H1 (cell line): ENCODE measurements around the gene TAF11L13. TPM values are rescaled to one million over a fixed set of nuclear protein-coding genes. Genes with fewer than 3 reads are reported as not detected.

Experiments
- CTCF ChIA-PET: fragments of 300-600 bp; sonication (Branson Sonifier 250); formaldehyde crosslinking; loops from one replicate; lab custom pipeline; 2021; ENCODE audit not compliant: partially characterized antibody; lab: Charles Lee
- POLR2A ChIA-PET: fragments of 300-600 bp; sonication (Branson Sonifier 250); formaldehyde crosslinking; loops from one replicate; lab custom pipeline; 2021; ENCODE audit warnings: inconsistent platforms; ENCODE audit not compliant: partially characterized antibody; lab: Charles Lee
- DNase-seq, 2 experiments: peaks; one replicate each; pipeline versions ENCODE4 v3.0.0 to v3.0.0-alpha.2; 2010 to 2022; ENCODE audit warnings: low spot score in 2 of 2, low read depth in 1 of 2, mixed read lengths in 1 of 2
- FAIRE-seq: peaks from 2 replicates; lab custom pipeline; 2011; peaks lifted over from hg19 to GRCh38; lab: Jason Lieb, UNC
- H2AFZ ChIP-seq: 2 replicates; pipeline ENCODE4 v1.8.1; 2012; ENCODE audit warnings: low read length, inconsistent platforms
- H2AK5ac ChIP-seq: 2 replicates; pipeline ENCODE4 v1.6.1; 2013; ENCODE audit warnings: low read depth, low read length
- H2BK120ac ChIP-seq: replicated peaks from 2 replicates; pipeline ENCODE3; 2013; ENCODE audit warnings: low read depth, low read length, inconsistent platforms
- H2BK12ac ChIP-seq: 2 replicates; pipeline ENCODE4 v1.6.1; 2013; ENCODE audit warnings: low read depth, low read length
- H2BK15ac ChIP-seq: 2 replicates; pipeline ENCODE4 v1.6.1; 2013; ENCODE audit warnings: low read length
- H2BK20ac ChIP-seq: 2 replicates; pipeline ENCODE4 v1.6.1; 2013; ENCODE audit warnings: low read length
- H2BK5ac ChIP-seq: 2 replicates; pipeline ENCODE4 v1.6.1; 2013; ENCODE audit warnings: low read depth, low read length
- H3K14ac ChIP-seq: 2 replicates; pipeline ENCODE4 v1.6.1; 2013; ENCODE audit warnings: inconsistent platforms; ENCODE audit not compliant: insufficient read length
- H3K18ac ChIP-seq: 2 replicates; pipeline ENCODE4 v1.6.1; 2013; ENCODE audit warnings: low read length; ENCODE audit errors: extremely low read depth
- H3K23ac ChIP-seq: 2 replicates; pipeline ENCODE4 v1.6.1; 2013; ENCODE audit warnings: inconsistent platforms; ENCODE audit not compliant: insufficient read length
- H3K23me2 ChIP-seq: 2 replicates; pipeline ENCODE4 v1.6.1; 2013; ENCODE audit warnings: low read depth, low read length
- H3K27ac ChIP-seq: 2 replicates; pipeline ENCODE4 v1.6.1; 2011; ENCODE audit warnings: low read depth, low read length, inconsistent platforms
- H3K27me3 ChIP-seq, 4 experiments: replicated peaks in 1 of 4; 1 replicate in 1 of 4; 2 replicates in 3 of 4; pipeline versions ENCODE4 v1.6.1 to v1.8.1; 2011 to 2013; ENCODE audit warnings: low read length in 3 of 4, mild to moderate bottlenecking in 3 of 4, inconsistent platforms in 2 of 4, mixed read lengths in 2 of 4, moderate library complexity in 1 of 4; ENCODE audit not compliant: control insufficient read depth in 3 of 4, insufficient read depth in 3 of 4; ENCODE audit errors: extremely low read depth in 1 of 4
- H3K36me3 ChIP-seq, 4 experiments: 2 replicates each; pipeline versions ENCODE4 v1.6.1 to v1.8.1; 2011 to 2013; ENCODE audit warnings: mild to moderate bottlenecking in 4 of 4, low read length in 3 of 4, moderate library complexity in 2 of 4, control low read depth in 1 of 4, inconsistent platforms in 1 of 4; ENCODE audit not compliant: insufficient read depth in 4 of 4, control insufficient read depth in 2 of 4
- H3K4ac ChIP-seq: replicated peaks from 2 replicates; pipeline ENCODE3; 2013; ENCODE audit warnings: low read length, low read depth, mixed read lengths, inconsistent platforms; ENCODE audit not compliant: insufficient read length
- H3K4me1 ChIP-seq, 4 experiments: replicated peaks in 1 of 4; 1 replicate in 1 of 4; 2 replicates in 3 of 4; pipeline versions ENCODE4 v1.6.1 to v1.8.1; 2011 to 2013; ENCODE audit warnings: low read length in 3 of 4, inconsistent platforms in 2 of 4, mixed read lengths in 1 of 4; ENCODE audit not compliant: insufficient read depth in 4 of 4, control insufficient read depth in 3 of 4
- H3K4me2 ChIP-seq, 2 experiments: 2 replicates each; pipeline versions ENCODE4 v1.6.1 to v1.8.1; 2011 to 2013; ENCODE audit warnings: low read depth in 2 of 2, low read length in 2 of 2, control low read depth in 1 of 2, inconsistent platforms in 1 of 2, mild to moderate bottlenecking in 1 of 2; ENCODE audit not compliant: insufficient read depth in 1 of 2
- H3K4me3 ChIP-seq, 4 experiments: fragments of 200-600, 300-600 bp in 1 of 4; sonication (generic), shearing (Covaris generic), sonication (Bioruptor Twin) in 1 of 4; 2 replicates each; pipeline versions ENCODE4 v1.5.1 to v1.8.1; 2011 to 2016; ENCODE audit warnings: low read length in 4 of 4, low read depth in 3 of 4, control low read depth in 2 of 4, inconsistent platforms in 2 of 4, mild to moderate bottlenecking in 2 of 4, mixed read lengths in 1 of 4, moderate library complexity in 1 of 4; ENCODE audit not compliant: insufficient read depth in 2 of 4; ENCODE audit errors: extremely low read depth in 1 of 4
- H3K56ac ChIP-seq: replicated peaks from 2 replicates; pipeline ENCODE3; 2013; ENCODE audit warnings: low read depth, mild to moderate bottlenecking, mixed read lengths, low read length, inconsistent platforms; ENCODE audit not compliant: insufficient read length
- H3K79me1 ChIP-seq: 2 replicates; pipeline ENCODE4 v1.6.1; 2013; ENCODE audit warnings: low read depth, low read length, control low read depth
- H3K79me2 ChIP-seq, 2 experiments: 2 replicates each; pipeline versions ENCODE4 v1.6.1 to v1.8.1; 2012 to 2013; ENCODE audit warnings: low read length in 2 of 2, mild to moderate bottlenecking in 2 of 2, inconsistent platforms in 1 of 2; ENCODE audit not compliant: insufficient read depth in 2 of 2, control insufficient read depth in 1 of 2
- H3K9ac ChIP-seq, 4 experiments: replicated peaks in 1 of 4; 1 replicate in 1 of 4; 2 replicates in 3 of 4; pipeline versions ENCODE4 v1.6.1 to v1.8.1; 2011 to 2013; ENCODE audit warnings: low read depth in 3 of 4, low read length in 3 of 4, control low read depth in 2 of 4, mild to moderate bottlenecking in 2 of 4, moderate library complexity in 2 of 4, inconsistent platforms in 1 of 4; ENCODE audit errors: extremely low read depth in 1 of 4
- H3K9me3 ChIP-seq, 2 experiments: 2 replicates each; pipeline versions ENCODE4 v1.6.1 to v1.8.1; 2012 to 2013; ENCODE audit warnings: mild to moderate bottlenecking in 2 of 2, moderate library complexity in 2 of 2, control low read depth in 1 of 2, inconsistent platforms in 1 of 2, low read depth in 1 of 2, low read length in 1 of 2, mixed read lengths in 1 of 2; ENCODE audit not compliant: insufficient read depth in 2 of 2
- H4K20me1 ChIP-seq, 2 experiments: replicated peaks in 1 of 2; 2 replicates each; pipeline versions ENCODE3 to v1.8.1; 2011 to 2013; ENCODE audit warnings: inconsistent platforms in 2 of 2, low read length in 2 of 2, mild to moderate bottlenecking in 1 of 2; ENCODE audit not compliant: insufficient read depth in 2 of 2, control insufficient read depth in 1 of 2
- H4K5ac ChIP-seq: 2 replicates; pipeline ENCODE4 v1.6.1; 2013; ENCODE audit warnings: low read length, low read depth, mixed read lengths, inconsistent platforms; ENCODE audit not compliant: insufficient read length
- H4K8ac ChIP-seq: 2 replicates; pipeline ENCODE4 v1.8.0; 2013; ENCODE audit warnings: mild to moderate bottlenecking, moderate library complexity, low read length, inconsistent platforms; ENCODE audit not compliant: insufficient read depth; ENCODE audit errors: extremely low read depth
- H4K91ac ChIP-seq: replicated peaks from 2 replicates; pipeline ENCODE3; 2013; ENCODE audit warnings: low read length, mixed read lengths, inconsistent platforms; ENCODE audit not compliant: insufficient read length
- BCL11A ChIP-seq, 2 experiments: IDR thresholded peaks; one replicate each; pipeline ENCODE4 v1.6.1; 2011; ENCODE audit warnings: low read depth in 2 of 2, low read length in 2 of 2, mild to moderate bottlenecking in 2 of 2
- CHD2 ChIP-seq: IDR thresholded peaks from 2 replicates; pipeline ENCODE4 v1.6.1; 2012; ENCODE audit warnings: low read length, improper control_type of control experiment
- E2F6 ChIP-seq: IDR thresholded peaks from 2 replicates; pipeline ENCODE4 v1.6.1; 2012; ENCODE audit warnings: inconsistent platforms
- JUN ChIP-seq: IDR thresholded peaks from 2 replicates; pipeline ENCODE4 v1.6.1; 2011; ENCODE audit warnings: low read depth, mild to moderate bottlenecking, improper control_type of control experiment, low read length
- KDM5A ChIP-seq: fragments of 200-600 bp; IDR thresholded peaks from 2 replicates; pipeline ENCODE4 v1.7.1; 2012; ENCODE audit warnings: mild to moderate bottlenecking, low read length, inconsistent platforms, mixed read lengths
- NANOG ChIP-seq: IDR thresholded peaks from 2 replicates; pipeline ENCODE4 v1.6.1; 2011; ENCODE audit warnings: low read length, low read depth, mild to moderate bottlenecking, inconsistent platforms; ENCODE audit not compliant: insufficient read depth, poor library complexity, severe bottlenecking
- SAP30 ChIP-seq: fragments of 300-600 bp; sonication (generic); IDR thresholded peaks from 2 replicates; pipeline ENCODE4 v1.7.1; 2012; ENCODE audit warnings: low read length, moderate library complexity, mild to moderate bottlenecking, inconsistent platforms; ENCODE audit not compliant: insufficient read depth, insufficient replicate concordance
- TAF7 ChIP-seq: optimal IDR thresholded peaks from 2 replicates; pipeline ENCODE3; 2011; ENCODE audit warnings: low read depth, mild to moderate bottlenecking, inconsistent platforms, low read length, moderate library complexity, borderline replicate concordance
- WGBS, 2 experiments: shearing (Covaris generic) in 1 of 2; methylation state at CpG; one replicate each; pipeline versions ENCODE4 v1.1.6 to v1.1.7; 2013 to 2015; ENCODE audit warnings: low lambda C conversion rate in 2 of 2, mixed read lengths in 2 of 2, inconsistent platforms in 1 of 2, low coverage in 1 of 2, missing lambda C conversion rate in 1 of 2; ENCODE audit not compliant: insufficient replicate concordance in 2 of 2, insufficient coverage in 1 of 2, insufficient read length in 1 of 2; ENCODE audit errors: extremely low coverage in 1 of 2, missing lambda C conversion rate in 1 of 2; 5-methylcytosine and 5-hydroxymethylcytosine counted together
- polyA plus RNA-seq, 7 experiments: library from polyadenylated mRNA; depleted of rRNA in 3 of 7; stranded (reverse) in 5 of 7; unstranded in 2 of 7; fragments of >200 nt in 5 of 7; fragments of 200-250 nt in 2 of 7; gene quantifications; 1 replicate in 5 of 7; 2 replicates in 1 of 7; 4 replicates in 1 of 7; pipeline versions ENCODE4 v1.2.1 to v1.2.3, GENCODE V29; 2011 to 2013; ENCODE audit warnings: missing spikeins in 2 of 7, mixed read lengths in 2 of 7
- total RNA-seq: library from RNA; stranded (reverse); fragmentation: NEBNext Ultra II Directional; extraction: Animal tissue kit (Norgen Biotek cat#: 25700); gene quantifications from 2 replicates; pipeline ENCODE4 v1.2.1, GENCODE V29; 2021
- TF ChIP-seq, protein P1 (sequence below), 3 experiments: IDR thresholded peaks; 1 replicate in 2 of 3; 2 replicates in 1 of 3; pipeline versions ENCODE4 v1.5.1 to v1.6.1; 2011; ENCODE audit warnings: low read length in 3 of 3, mild to moderate bottlenecking in 3 of 3, inconsistent platforms in 2 of 3, low read depth in 1 of 3, moderate library complexity in 1 of 3; ENCODE audit not compliant: insufficient read depth in 1 of 3; ENCODE audit errors: control extremely low read depth in 1 of 3
- TF ChIP-seq, protein P2 (sequence below): IDR thresholded peaks from 2 replicates; pipeline ENCODE4 v1.6.1; 2011; ENCODE audit warnings: low read length, improper control_type of control experiment

The TAF11L13 gene
- total and polyA plus RNA-seq, 2 of the 8 experiments (the other 6 are each of a cell fraction or from before 2014, with no cell fraction given): not detected

- H2BK120ac ChIP-seq: no peak overlapping the region
- H3K23me2 ChIP-seq: no peaks in the 10 kb centered on the region
- H4K5ac ChIP-seq: no peak overlapping the region
- H3K27ac ChIP-seq: no peak overlapping the region
- no peak for DNase-seq
- H3K9me3 ChIP-seq: no peaks in the 10 kb centered on the region
- H3K9ac ChIP-seq: no peak overlapping the region
- H3K4ac ChIP-seq: no peak overlapping the region
- H4K91ac ChIP-seq: no peak overlapping the region
- no peak overlapping the region for H2BK15ac ChIP-seq
- H3K23ac ChIP-seq: no peak overlapping the region
- no peak overlapping the region for H3K4me3 ChIP-seq
- H3K18ac ChIP-seq: no peak overlapping the region
- 96% methylated on average over 14 of the region's 14 CpGs; no CpG with 5 or more reads in 1 of the 2 experiments for WGBS, 2 experiments
- no peak overlapping the region for H3K14ac ChIP-seq
- H3K4me1 ChIP-seq: no peaks in the 10 kb centered on the region
- no peaks in the 10 kb centered on the region for H3K79me1 ChIP-seq
- no peak overlapping the region for H3K56ac ChIP-seq
- no peak overlapping the region for H2BK20ac ChIP-seq
- H2BK12ac ChIP-seq: no peak overlapping the region
- no peak overlapping the region for H3K4me2 ChIP-seq
- no peak for FAIRE-seq
- no peaks in the 10 kb centered on the region for H4K20me1 ChIP-seq
- no peaks in the 10 kb centered on the region for H3K36me3 ChIP-seq
- POLR2A ChIA-PET: no interaction called here
- H2BK5ac ChIP-seq: no peak overlapping the region
- no peak overlapping the region for H2AK5ac ChIP-seq
- no peak overlapping the region for H4K8ac ChIP-seq
- H3K79me2 ChIP-seq: no peaks in the 10 kb centered on the region
- CTCF ChIA-PET: no interaction called here
- no peak overlapping the region for H2AFZ ChIP-seq
- H3K27me3 ChIP-seq: no peaks in the 10 kb centered on the region
- TF ChIP-seq CHD2 (no peak), SAP30 (no peak), JUN (no peak), E2F6 (no peak), BCL11A (IDR thresholded peaks at IDR 0.05; ENCODE audit: low read depth in 2 of 2, low read length in 2 of 2) (no peak), KDM5A (no peak), NANOG (no peak), TAF7 (no peak)
- TF ChIP-seq, protein P1, sequence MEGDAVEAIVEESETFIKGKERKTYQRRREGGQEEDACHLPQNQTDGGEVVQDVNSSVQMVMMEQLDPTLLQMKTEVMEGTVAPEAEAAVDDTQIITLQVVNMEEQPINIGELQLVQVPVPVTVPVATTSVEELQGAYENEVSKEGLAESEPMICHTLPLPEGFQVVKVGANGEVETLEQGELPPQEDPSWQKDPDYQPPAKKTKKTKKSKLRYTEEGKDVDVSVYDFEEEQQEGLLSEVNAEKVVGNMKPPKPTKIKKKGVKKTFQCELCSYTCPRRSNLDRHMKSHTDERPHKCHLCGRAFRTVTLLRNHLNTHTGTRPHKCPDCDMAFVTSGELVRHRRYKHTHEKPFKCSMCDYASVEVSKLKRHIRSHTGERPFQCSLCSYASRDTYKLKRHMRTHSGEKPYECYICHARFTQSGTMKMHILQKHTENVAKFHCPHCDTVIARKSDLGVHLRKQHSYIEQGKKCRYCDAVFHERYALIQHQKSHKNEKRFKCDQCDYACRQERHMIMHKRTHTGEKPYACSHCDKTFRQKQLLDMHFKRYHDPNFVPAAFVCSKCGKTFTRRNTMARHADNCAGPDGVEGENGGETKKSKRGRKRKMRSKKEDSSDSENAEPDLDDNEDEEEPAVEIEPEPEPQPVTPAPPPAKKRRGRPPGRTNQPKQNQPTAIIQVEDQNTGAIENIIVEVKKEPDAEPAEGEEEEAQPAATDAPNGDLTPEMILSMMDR (IDR thresholded peaks at IDR 0.05; ENCODE audit: control extremely low read depth in 1 of 3, insufficient read depth in 1 of 3, low read depth in 1 of 3, low read length in 3 of 3): no peak
- TF ChIP-seq, protein P2, sequence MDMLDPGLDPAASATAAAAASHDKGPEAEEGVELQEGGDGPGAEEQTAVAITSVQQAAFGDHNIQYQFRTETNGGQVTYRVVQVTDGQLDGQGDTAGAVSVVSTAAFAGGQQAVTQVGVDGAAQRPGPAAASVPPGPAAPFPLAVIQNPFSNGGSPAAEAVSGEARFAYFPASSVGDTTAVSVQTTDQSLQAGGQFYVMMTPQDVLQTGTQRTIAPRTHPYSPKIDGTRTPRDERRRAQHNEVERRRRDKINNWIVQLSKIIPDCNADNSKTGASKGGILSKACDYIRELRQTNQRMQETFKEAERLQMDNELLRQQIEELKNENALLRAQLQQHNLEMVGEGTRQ: no peak
Measured at GRCh38 chr5:17604951-17605350, 26.9 kb upstream of the TAF11L13 start.
